ENCODE results near the gene GNAI1.
"Not testable (repeated sequence)": the region's sequence is repeated elsewhere in the genome, so short reads cannot be mapped to it uniquely, and the experiment has no call there.

GNAI1 gene

GRCh38 chr7:80132594-80132993 lies 2.0 kb upstream of the GNAI1 start:
- no peak for DNase-seq (ENCODE audit: low read depth)

GRCh38 chr7:80133361-80134114 lies 1.1 kb upstream of the GNAI1 start:
- no peak for DNase-seq (ENCODE audit: low read depth)

- DNase-seq (ENCODE audit: low read depth) = no peak
Measured at GRCh38 chr7:80134115-80134535, 506 bp upstream of the GNAI1 start.

GRCh38 chr7:80135309-80136104 lies 876 bp downstream of the GNAI1 start:
- DNase-seq (ENCODE audit: low read depth) = peak; percentile 3

- DNase-seq (ENCODE audit: low read depth) = no peak
Measured at GRCh38 chr7:80136261-80137055, 1.8 kb downstream of the GNAI1 start.

- DNase-seq (ENCODE audit: low read depth) = no peak
Measured at GRCh38 chr7:80137410-80137809, 2.8 kb downstream of the GNAI1 start.

- DNase-seq (ENCODE audit: low read depth) = no peak
Measured at GRCh38 chr7:80139236-80139635, 4.6 kb downstream of the GNAI1 start.

GRCh38 chr7:80140388-80140787 lies 5.8 kb downstream of the GNAI1 start:
- no peak for DNase-seq (ENCODE audit: low read depth)

GRCh38 chr7:80141376-80141775 lies 6.7 kb downstream of the GNAI1 start:
- DNase-seq (ENCODE audit: low read depth) = no peak

GRCh38 chr7:80142853-80143580 lies 8.4 kb downstream of the GNAI1 start:
- no peak for DNase-seq (ENCODE audit: low read depth)

GRCh38 chr7:80145780-80146422 lies 11.3 kb downstream of the GNAI1 start:
- no peak for DNase-seq (ENCODE audit: low read depth)

GRCh38 chr7:80146545-80147182 lies 12.0 kb downstream of the GNAI1 start:
- no peak for DNase-seq (ENCODE audit: low read depth)

GRCh38 chr7:80147543-80148391 lies 13.1 kb downstream of the GNAI1 start:
- no peak for DNase-seq (ENCODE audit: low read depth)

- no peak for DNase-seq (ENCODE audit: low read depth)
Measured at GRCh38 chr7:80150611-80151273, 16.1 kb downstream of the GNAI1 start.

- peak; percentile 2 for DNase-seq (ENCODE audit: low read depth)
Measured at GRCh38 chr7:80151274-80151665, 16.6 kb downstream of the GNAI1 start.

- DNase-seq (ENCODE audit: low read depth) = no peak
Measured at GRCh38 chr7:80153446-80153845, 18.8 kb downstream of the GNAI1 start.

- no peak for DNase-seq (ENCODE audit: low read depth)
Measured at GRCh38 chr7:80154656-80155333, 20.2 kb downstream of the GNAI1 start.

GRCh38 chr7:80155374-80155773 lies 20.7 kb downstream of the GNAI1 start:
- no peak for DNase-seq (ENCODE audit: low read depth)

GRCh38 chr7:80157770-80158169 lies 23.1 kb downstream of the GNAI1 start:
- DNase-seq (ENCODE audit: low read depth) = not testable (repeated sequence)

All from stimulated activated CD8-positive, alpha-beta memory T cell treated with anti-CD3 and anti-CD28 coated beads, Interleukin-4, amount 100 ng/mL, for 24 hours (primary cell).